Tibial artery (tissue), 4 donors: ENCODE measurements around the gene C17orf113.

ENCODE experiments used
- DNase-seq, 2 donors: peaks; one replicate each; pipeline ENCODE4 v3.0.0-alpha.2; 2019
- H3K27ac ChIP-seq, 2 donors: fragments of 200-600 bp; sonication (generic) in 1 of 2; 1 replicate in 1 of 2; 2 replicates in 1 of 2; pipeline ENCODE4 v1.5.1; 2018 to 2019; ENCODE audit warnings: mild to moderate bottlenecking in 1 of 2
- H3K27me3 ChIP-seq, 2 donors: fragments of 200-600 bp; sonication (generic) in 1 of 2; one replicate each; pipeline versions ENCODE4 v1.5.1 to v1.6.0; 2016 to 2019
- H3K36me3 ChIP-seq, 3 donors: fragments of 200-600 bp; sonication (generic) in 2 of 3; one replicate each; pipeline ENCODE4 v1.5.1; 2016 to 2019; ENCODE audit warnings: mild to moderate bottlenecking in 2 of 3
- H3K4me1 ChIP-seq, 4 donors: fragments of 200-600 bp; sonication (generic) in 2 of 4; 1 replicate in 3 of 4; 2 replicates in 1 of 4; pipeline ENCODE4 v1.5.1; 2016 to 2019
- H3K4me3 ChIP-seq, 2 donors: fragments of 200-600 bp; sonication (generic) in 1 of 2; 1 replicate in 1 of 2; 2 replicates in 1 of 2; pipeline ENCODE4 v1.5.1; 2018 to 2019; ENCODE audit warnings: mild to moderate bottlenecking in 2 of 2
- H3K9me3 ChIP-seq, 3 donors: fragments of 200-600 bp; sonication (generic) in 1 of 3; one replicate each; pipeline ENCODE4 v1.5.1; 2016 to 2019
- intact Hi-C: fragments of 100-400 bp; cut with DNase I; formaldehyde crosslinking; loops from one replicate; pipeline ENCODE4 v1.15.0; 2023; ENCODE audit warnings: low total_unique reads
- TF ChIP-seq, protein P1 (sequence below), 2 experiments: fragments of 200-600 bp in 1 of 2; fragments of 450-650 bp in 1 of 2; IDR thresholded peaks; one replicate each; pipeline ENCODE4 v1.5.1; 2017 to 2019; ENCODE audit warnings: antibody characterized with exemption in 2 of 2, mild to moderate bottlenecking in 1 of 2, moderate library complexity in 1 of 2

Gene C17orf113

GRCh38 chr17:42039794-42040763 is 10.3 kb downstream of the C17orf113 start:
- TF ChIP-seq, protein P1, sequence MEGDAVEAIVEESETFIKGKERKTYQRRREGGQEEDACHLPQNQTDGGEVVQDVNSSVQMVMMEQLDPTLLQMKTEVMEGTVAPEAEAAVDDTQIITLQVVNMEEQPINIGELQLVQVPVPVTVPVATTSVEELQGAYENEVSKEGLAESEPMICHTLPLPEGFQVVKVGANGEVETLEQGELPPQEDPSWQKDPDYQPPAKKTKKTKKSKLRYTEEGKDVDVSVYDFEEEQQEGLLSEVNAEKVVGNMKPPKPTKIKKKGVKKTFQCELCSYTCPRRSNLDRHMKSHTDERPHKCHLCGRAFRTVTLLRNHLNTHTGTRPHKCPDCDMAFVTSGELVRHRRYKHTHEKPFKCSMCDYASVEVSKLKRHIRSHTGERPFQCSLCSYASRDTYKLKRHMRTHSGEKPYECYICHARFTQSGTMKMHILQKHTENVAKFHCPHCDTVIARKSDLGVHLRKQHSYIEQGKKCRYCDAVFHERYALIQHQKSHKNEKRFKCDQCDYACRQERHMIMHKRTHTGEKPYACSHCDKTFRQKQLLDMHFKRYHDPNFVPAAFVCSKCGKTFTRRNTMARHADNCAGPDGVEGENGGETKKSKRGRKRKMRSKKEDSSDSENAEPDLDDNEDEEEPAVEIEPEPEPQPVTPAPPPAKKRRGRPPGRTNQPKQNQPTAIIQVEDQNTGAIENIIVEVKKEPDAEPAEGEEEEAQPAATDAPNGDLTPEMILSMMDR (IDR thresholded peaks at IDR 0.05): no peak
- H3K4me3 ChIP-seq: no peak overlapping the region
- intact Hi-C loops: no loop called here
- no peaks in the 10 kb centered on the region for H3K9me3 ChIP-seq
- no peak for DNase-seq
- H3K27me3 ChIP-seq: peaks cover 0 to 29% of the 10 kb centered on the region in 2 donors
- H3K4me1 ChIP-seq: peaks cover 0 to 10% (median 2%) of the 10 kb centered on the region in 4 donors
- H3K36me3 ChIP-seq: peaks cover 0 to 10% (median 0%) of the 10 kb centered on the region in 3 donors
- no peak overlapping the region for H3K27ac ChIP-seq

DNA sequence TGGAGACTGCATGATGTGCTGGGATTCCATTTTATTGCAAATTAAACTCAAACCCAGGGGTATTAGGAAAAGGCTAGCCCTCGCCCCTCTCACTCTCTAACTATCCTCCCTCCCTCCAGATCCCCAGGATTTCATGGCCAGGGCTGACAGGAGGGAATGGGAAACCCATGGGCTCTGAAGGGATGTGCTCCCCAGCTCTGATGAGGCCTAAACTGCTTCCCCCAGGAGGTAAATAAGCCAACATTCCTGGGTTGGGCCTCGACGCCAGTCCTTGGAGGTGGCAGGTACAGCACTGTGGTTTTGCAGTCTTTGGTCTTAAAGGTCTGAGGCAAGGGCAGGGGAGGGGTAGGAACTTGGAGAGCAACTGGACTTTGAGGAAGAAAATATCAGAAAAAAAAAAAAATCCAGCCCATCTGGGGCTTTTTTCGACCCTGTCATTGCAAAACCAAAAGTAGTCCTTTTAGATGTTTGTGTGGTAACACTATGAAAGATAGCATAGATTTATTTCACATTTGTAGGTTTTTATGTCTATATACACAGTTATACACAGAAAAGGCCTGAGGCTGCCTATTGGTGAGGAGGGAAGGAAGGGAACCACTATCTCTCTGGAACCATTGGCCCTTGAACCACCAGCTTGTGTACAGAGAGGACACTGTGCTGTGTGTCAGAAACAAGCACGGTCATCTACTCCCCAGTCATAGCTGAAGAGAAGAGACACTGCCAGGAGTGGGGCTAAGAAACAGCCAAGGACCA is 12.0 kb downstream of the C17orf113 start:
- Histone ChIP-seq H3K4me3 (no peak overlapping the region), H3K27ac (no peak overlapping the region), H3K9me3 (no peaks in the 10 kb centered on the region), H3K4me1 (peaks cover 0 to 10% (median 2%) of the 10 kb centered on the region in 4 donors), H3K36me3 (peaks cover 0 to 10% (median 0%) of the 10 kb centered on the region in 3 donors), H3K27me3 (peaks cover 0 to 29% of the 10 kb centered on the region in 2 donors)
- intact Hi-C loops: no loop called here
- TF ChIP-seq, protein P1 (IDR thresholded peaks at IDR 0.05): no peak
- DNase-seq: no peak

DNA sequence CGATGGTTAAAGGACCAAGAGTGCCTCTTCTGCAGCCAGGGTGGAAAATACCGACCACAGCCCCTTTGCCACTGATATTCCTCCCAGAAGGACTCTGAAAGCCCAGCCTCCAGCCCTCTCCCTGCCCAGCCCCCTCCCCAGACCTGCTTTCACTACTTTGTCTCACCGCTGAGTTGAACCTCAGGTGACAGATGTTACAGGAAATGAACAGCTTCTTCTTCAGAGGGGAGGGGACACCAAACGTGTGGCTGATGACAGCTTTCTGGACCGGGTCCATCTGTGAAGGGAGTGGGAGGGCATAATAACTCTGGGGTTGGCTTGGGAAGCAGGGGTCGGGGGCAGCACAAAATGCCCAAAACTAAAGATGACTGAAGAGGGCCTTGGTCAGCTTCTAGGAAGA is 16.3 kb downstream of the C17orf113 start:
- intact Hi-C loops: no loop called here

DNA sequence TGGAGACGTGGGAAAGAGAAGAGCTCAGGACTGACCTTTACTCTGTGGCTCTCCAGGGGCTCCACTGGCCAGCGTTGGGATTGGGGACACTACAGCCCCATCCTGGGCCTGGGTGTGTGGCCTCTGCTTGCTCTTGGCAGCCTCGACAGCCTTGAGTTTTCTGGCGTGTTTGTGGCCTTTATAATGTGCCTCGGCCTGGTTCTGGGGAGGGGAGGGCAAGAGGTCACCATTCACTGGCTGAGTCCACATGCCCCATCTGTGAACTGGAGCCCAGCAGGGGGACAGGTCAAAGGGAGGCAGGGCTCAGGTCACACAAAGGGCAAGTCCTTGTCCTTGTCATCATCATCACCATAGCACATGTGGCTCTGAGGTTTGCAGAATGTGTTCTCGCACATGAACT is 18.8 kb downstream of the C17orf113 start:
- H3K4me1 ChIP-seq: no peaks in the 10 kb centered on the region
- H3K27me3 ChIP-seq: peaks cover 0 to 26% of the 10 kb centered on the region in 2 donors
- TF ChIP-seq, protein P1 (IDR thresholded peaks at IDR 0.05): no peak
- no peak overlapping the region for H3K27ac ChIP-seq
- DNase-seq: no peak
- no peaks in the 10 kb centered on the region for H3K36me3 ChIP-seq
- H3K9me3 ChIP-seq: no peaks in the 10 kb centered on the region
- no peak overlapping the region for H3K4me3 ChIP-seq
- intact Hi-C loops: no loop called here

More for the DNA sequence above, 16.3 kb downstream of the C17orf113 start:
- Histone ChIP-seq H3K36me3 (no peaks in the 10 kb centered on the region), H3K27ac (no peak overlapping the region), H3K4me1 (no peaks in the 10 kb centered on the region), H3K9me3 (no peaks in the 10 kb centered on the region), H3K4me3 (no peak overlapping the region), H3K27me3 (peaks cover 0 to 21% of the 10 kb centered on the region in 2 donors)
- DNase-seq: no peak
- TF ChIP-seq, protein P1 (IDR thresholded peaks at IDR 0.05): no peak

GRCh38 chr17:42028791-42029127 is 21.6 kb downstream of the C17orf113 start:
- TF ChIP-seq, protein P1 (IDR thresholded peaks at IDR 0.05): no peak
- intact Hi-C loops: no loop called here
- no peak for DNase-seq
- Histone ChIP-seq H3K4me1 (peaks cover 0 to 11% (median 5%) of the 10 kb centered on the region in 4 donors), H3K27me3 (peaks cover 0 to 27% of the 10 kb centered on the region in 2 donors), H3K9me3 (no peaks in the 10 kb centered on the region), H3K4me3 (no peak overlapping the region), H3K36me3 (peaks cover 5 to 8% (median 6%) of the 10 kb centered on the region in 3 donors), H3K27ac (no peak overlapping the region)
